OCI-LY3 (cell line): Measurements from ENCODE around the gene PACS2.
"Not testable (repeated sequence)": the region's sequence is repeated elsewhere in the genome, so short reads cannot be mapped to it uniquely, and the experiment has no call there.

Experiments
- H2AFZ ChIP-seq: fragments of 200-600, 300-600 bp; shearing (Covaris generic); 2 replicates; pipeline ENCODE4 v1.6.0; 2014; ENCODE audit warnings: antibody characterized with exemption, low read depth, low read length
- H3K27ac ChIP-seq: fragments of 200-600, 300-600 bp; sonication (generic); 2 replicates; pipeline ENCODE4 v1.5.1; 2014; ENCODE audit warnings: mild to moderate bottlenecking, low read length, moderate library complexity, mixed read lengths
- H3K27me3 ChIP-seq: fragments of 200-600, 300-600 bp; sonication (generic); 2 replicates; pipeline ENCODE4 v1.6.1; 2014; ENCODE audit warnings: low read depth, low read length, mixed read lengths
- H3K36me3 ChIP-seq: fragments of 200-600, 300-600 bp; sonication (generic); replicated peaks from 2 replicates; pipeline ENCODE3; 2014; ENCODE audit warnings: low read depth, low read length, mixed read lengths
- H3K4me1 ChIP-seq: fragments of 300-600, 200-600 bp; sonication (generic); 2 replicates; pipeline ENCODE4 v1.6.1; 2014; ENCODE audit warnings: low read length, mixed read lengths
- H3K4me2 ChIP-seq: fragments of 200-600, 300-600 bp; sonication (generic); 2 replicates; pipeline ENCODE4 v1.6.1; 2014; ENCODE audit warnings: low read length, mixed read lengths
- H3K4me3 ChIP-seq: fragments of 300-600, 200-600 bp; sonication (generic); 2 replicates; pipeline ENCODE4 v1.5.1; 2014; ENCODE audit warnings: antibody characterized with exemption, mild to moderate bottlenecking, low read length, moderate library complexity
- H3K79me2 ChIP-seq: fragments of 300-600, 200-600 bp; shearing (Covaris generic); 2 replicates; pipeline ENCODE4 v1.6.1; 2014; ENCODE audit warnings: mild to moderate bottlenecking, low read length, mixed read lengths
- H3K9ac ChIP-seq: fragments of 300-600, 200-600 bp; shearing (Covaris generic); 2 replicates; pipeline ENCODE4 v1.6.0; 2014; ENCODE audit warnings: mild to moderate bottlenecking, low read length, moderate library complexity
- H3K9me3 ChIP-seq: fragments of 200-600, 300-600 bp; shearing (Covaris generic); 2 replicates; pipeline ENCODE4 v1.6.1; 2014; ENCODE audit warnings: low read length, mixed read lengths; ENCODE audit not compliant: insufficient read depth
- H4K20me1 ChIP-seq: fragments of 200-600, 300-600 bp; sonication (generic); 2 replicates; pipeline ENCODE4 v1.6.1; 2016; ENCODE audit warnings: low read length, mixed read lengths; ENCODE audit not compliant: insufficient read depth
- EZH2phosphoT487 ChIP-seq: fragments of 200-600 bp; shearing (Covaris generic); IDR thresholded peaks from 2 replicates; pipeline ENCODE4 v1.6.1; 2018; ENCODE audit warnings: antibody characterized with exemption, mixed run types, low read depth
- TF ChIP-seq, protein P1 (sequence below): fragments of 200-600, 300-600 bp; sonication (generic); IDR thresholded peaks from 2 replicates; pipeline ENCODE4 v1.5.1; 2014; ENCODE audit warnings: antibody characterized with exemption, low read length, low read depth

PACS2 gene

DNA sequence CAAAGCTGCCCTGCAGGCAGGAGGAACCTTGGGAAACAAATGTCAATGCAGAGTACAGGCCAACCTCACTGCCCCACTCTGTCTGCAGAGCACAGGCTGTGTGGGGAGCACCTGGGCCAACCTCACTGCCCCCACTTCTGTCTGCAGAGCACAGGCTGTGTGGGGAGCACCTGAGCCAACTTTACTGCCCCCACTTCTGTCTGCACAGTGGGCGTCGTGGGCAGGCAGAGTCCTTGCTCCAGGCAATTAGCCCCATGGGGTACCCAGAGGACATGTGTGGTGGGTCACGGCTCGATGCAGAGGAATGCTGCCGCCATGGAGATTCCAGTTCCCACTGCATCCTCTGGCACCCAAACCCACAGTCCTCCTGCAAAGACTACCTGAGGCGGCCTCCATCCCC is 39.9 kb upstream of the PACS2 start:
- Histone ChIP-seq H3K36me3 (no peaks in the 10 kb centered on the region), H3K4me2 (no peak overlapping the region), H3K4me1 (no peaks in the 10 kb centered on the region), H3K4me3 (no peak overlapping the region), H3K9me3 (no peaks in the 10 kb centered on the region), H3K27me3 (no peaks in the 10 kb centered on the region), H4K20me1 (peaks cover 5% of the 10 kb centered on the region; the same call in 1 of the 2 replicates), H2AFZ (no peak overlapping the region), H3K27ac (no peak overlapping the region), H3K9ac (no peak overlapping the region), H3K79me2 (peaks cover 5% of the 10 kb centered on the region; the same call in 1 of the 2 replicates)
- TF ChIP-seq, protein P1, sequence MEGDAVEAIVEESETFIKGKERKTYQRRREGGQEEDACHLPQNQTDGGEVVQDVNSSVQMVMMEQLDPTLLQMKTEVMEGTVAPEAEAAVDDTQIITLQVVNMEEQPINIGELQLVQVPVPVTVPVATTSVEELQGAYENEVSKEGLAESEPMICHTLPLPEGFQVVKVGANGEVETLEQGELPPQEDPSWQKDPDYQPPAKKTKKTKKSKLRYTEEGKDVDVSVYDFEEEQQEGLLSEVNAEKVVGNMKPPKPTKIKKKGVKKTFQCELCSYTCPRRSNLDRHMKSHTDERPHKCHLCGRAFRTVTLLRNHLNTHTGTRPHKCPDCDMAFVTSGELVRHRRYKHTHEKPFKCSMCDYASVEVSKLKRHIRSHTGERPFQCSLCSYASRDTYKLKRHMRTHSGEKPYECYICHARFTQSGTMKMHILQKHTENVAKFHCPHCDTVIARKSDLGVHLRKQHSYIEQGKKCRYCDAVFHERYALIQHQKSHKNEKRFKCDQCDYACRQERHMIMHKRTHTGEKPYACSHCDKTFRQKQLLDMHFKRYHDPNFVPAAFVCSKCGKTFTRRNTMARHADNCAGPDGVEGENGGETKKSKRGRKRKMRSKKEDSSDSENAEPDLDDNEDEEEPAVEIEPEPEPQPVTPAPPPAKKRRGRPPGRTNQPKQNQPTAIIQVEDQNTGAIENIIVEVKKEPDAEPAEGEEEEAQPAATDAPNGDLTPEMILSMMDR: no peak
- no peak for TF ChIP-seq EZH2phosphoT487

DNA sequence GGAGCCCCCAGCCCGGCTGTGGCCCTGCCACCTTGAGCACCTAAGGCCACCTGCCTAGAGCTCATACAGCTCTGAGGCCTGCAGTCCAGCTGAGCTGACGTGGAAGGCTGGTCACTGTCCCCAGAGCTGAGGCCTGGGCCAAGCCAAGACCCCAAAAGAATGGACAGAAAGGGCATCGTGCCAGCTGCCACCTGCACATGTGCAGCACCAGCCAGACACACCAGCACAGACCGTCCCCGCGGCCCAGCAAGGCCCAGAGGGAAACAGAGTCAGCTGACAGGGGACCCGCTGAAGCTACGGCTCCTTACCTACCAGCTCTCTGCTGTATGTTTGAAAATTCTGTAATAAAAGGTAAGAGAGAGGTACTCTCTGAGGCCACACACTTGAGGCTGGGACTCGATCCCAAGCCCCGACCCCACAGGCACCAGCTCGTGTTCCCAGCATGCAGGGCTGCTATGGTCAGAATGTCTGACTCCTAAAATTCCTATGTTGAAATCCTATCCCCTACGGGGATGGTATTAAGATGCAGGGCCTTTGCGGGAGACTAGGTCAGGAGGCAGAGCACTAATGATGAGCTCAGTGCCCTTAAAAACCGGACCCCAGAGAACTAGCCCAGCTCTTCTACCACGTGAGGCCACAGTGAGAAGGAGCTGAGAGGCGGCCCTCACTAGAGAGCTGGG is 39.1 kb upstream of the PACS2 start:
- TF ChIP-seq, protein P1: no peak
- no peak for TF ChIP-seq EZH2phosphoT487
- H4K20me1 ChIP-seq: peaks cover 6% of the 10 kb centered on the region; the same call in 1 of the 2 replicates
- H3K79me2 ChIP-seq: peaks cover 5% of the 10 kb centered on the region; the same call in 1 of the 2 replicates
- no peak overlapping the region for H3K9ac ChIP-seq
- H2AFZ ChIP-seq: no peak overlapping the region
- H3K27ac ChIP-seq: no peak overlapping the region
- no peaks in the 10 kb centered on the region for H3K27me3 ChIP-seq
- H3K4me2 ChIP-seq: no peak overlapping the region
- H3K9me3 ChIP-seq: no peaks in the 10 kb centered on the region
- no peaks in the 10 kb centered on the region for H3K4me1 ChIP-seq
- no peak overlapping the region for H3K4me3 ChIP-seq
- no peaks in the 10 kb centered on the region for H3K36me3 ChIP-seq

DNA sequence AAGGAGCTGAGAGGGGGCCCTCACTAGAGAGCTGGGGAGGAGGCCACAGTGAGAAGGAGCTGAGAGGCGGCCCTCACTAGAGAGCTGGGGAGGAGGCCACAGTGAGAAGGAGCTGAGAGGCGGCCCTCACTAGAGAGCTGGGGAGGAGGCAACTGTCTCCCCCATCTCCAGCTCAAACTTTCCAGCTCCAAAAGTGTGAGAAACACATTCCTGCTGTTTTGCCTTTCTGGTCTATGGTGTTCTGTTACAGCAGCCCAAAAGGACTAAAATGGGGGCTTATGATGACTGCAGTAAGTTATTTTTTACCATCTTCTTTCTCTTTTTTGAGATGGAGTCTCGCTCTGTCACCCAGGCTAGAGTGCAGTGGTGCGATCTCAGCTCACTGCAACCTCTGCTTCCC is 37.1 kb upstream of the PACS2 start:
- not testable (repeated sequence) for H3K4me2 ChIP-seq, H3K27ac ChIP-seq, H3K27me3 ChIP-seq, H3K4me1 ChIP-seq, H3K9ac ChIP-seq, H3K9me3 ChIP-seq, H3K4me3 ChIP-seq, H3K36me3 ChIP-seq, H2AFZ ChIP-seq
- peaks cover 17% of the 10 kb centered on the region for H4K20me1 ChIP-seq
- H3K79me2 ChIP-seq: peaks cover 13% of the 10 kb centered on the region

DNA sequence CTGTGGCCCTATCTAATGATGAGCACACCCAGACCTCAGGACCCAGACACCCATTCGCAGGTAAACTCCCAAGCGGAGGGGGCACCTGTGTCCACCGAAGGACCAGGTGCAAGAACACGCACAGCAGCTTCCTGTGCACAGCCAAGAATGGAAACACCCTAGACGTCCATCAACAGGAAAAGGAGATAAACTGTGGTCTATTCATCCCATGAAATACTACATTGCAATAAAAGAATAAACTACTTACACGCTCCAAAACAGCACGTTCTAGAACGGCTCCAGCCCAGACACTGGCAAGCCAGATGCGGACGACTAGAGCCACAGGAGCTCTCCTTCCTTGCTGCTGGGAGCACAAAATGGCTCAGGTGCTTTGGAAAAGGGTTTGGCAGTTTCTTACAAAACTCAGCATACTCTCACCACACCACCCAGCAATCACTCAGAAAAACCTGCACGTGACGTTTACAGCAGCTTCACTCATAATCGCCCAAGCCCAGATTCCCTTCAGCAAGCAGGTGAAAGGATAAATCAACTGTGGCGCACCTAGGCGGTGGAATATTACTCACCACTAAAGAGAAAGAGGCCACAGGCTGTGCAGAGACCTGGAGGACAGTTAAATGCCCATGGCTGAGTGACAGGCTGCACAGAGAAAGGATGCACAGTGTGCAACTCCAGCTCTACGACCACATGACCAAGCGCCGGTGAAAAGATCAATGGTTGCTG is 34.7 kb upstream of the PACS2 start:
- Histone ChIP-seq H3K4me2 (no peak overlapping the region), H3K27me3 (no peaks in the 10 kb centered on the region), H2AFZ (no peak overlapping the region), H3K4me3 (no peak overlapping the region), H3K79me2 (peaks cover 31% of the 10 kb centered on the region), H3K4me1 (no peaks in the 10 kb centered on the region), H4K20me1 (peaks cover 33% of the 10 kb centered on the region), H3K27ac (no peak overlapping the region), H3K9ac (no peak overlapping the region), H3K9me3 (no peaks in the 10 kb centered on the region), H3K36me3 (no peaks in the 10 kb centered on the region)
- TF ChIP-seq, protein P1: no peak
- TF ChIP-seq EZH2phosphoT487: no peak
